Nephron (organoid): Measurements from ENCODE around the gene IFI16.
"Not testable (repeated sequence)": the region's sequence is repeated elsewhere in the genome, so short reads cannot be mapped to it uniquely, and the experiment has no call there.

ENCODE experiments used
- H3K27ac Mint-ChIP-seq, 3 experiments: 2 replicates each; pipeline ENCODE4 v1.8.0; 2020; ENCODE audit warnings: mixed read lengths in 3 of 3, mild to moderate bottlenecking in 2 of 3, moderate library complexity in 1 of 3
- H3K27me3 Mint-ChIP-seq: 2 replicates; pipeline ENCODE4 v1.8.0; 2021; ENCODE audit warnings: low read depth, mild to moderate bottlenecking, moderate library complexity, mixed read lengths
- H3K36me3 Mint-ChIP-seq: 2 replicates; pipeline ENCODE4 v1.8.0; 2020; ENCODE audit warnings: low read depth, mixed read lengths
- H3K4me1 Mint-ChIP-seq: 2 replicates; pipeline ENCODE4 v1.8.0; 2020; ENCODE audit warnings: mixed read lengths
- H3K4me3 Mint-ChIP-seq, 3 experiments: 2 replicates each; pipeline ENCODE4 v1.8.0; 2020; ENCODE audit warnings: mild to moderate bottlenecking in 3 of 3, mixed read lengths in 3 of 3, moderate library complexity in 2 of 3
- H3K9me3 Mint-ChIP-seq: 2 replicates; pipeline ENCODE4 v1.8.0; 2020; ENCODE audit warnings: mixed read lengths
- CTCF ChIP-seq, 3 experiments: fragments of 200-600 bp; sonication (generic); IDR thresholded peaks; one replicate each; pipeline ENCODE4 v1.5.0; 2021; ENCODE audit warnings: antibody characterized with exemption in 3 of 3; ENCODE audit not compliant: unreplicated experiment in 3 of 3

IFI16 gene

GRCh38 chr1:159092036-159092760, 82.5 kb downstream of the IFI16 start:
- Mint-ChIP-seq H3K27ac (no peak overlapping the region), H3K4me1 (no peaks in the 10 kb centered on the region), H3K9me3 (no peaks in the 10 kb centered on the region), H3K4me3 (no peak overlapping the region), H3K36me3 (no peaks in the 10 kb centered on the region), H3K27me3 (no peaks in the 10 kb centered on the region)
- TF ChIP-seq CTCF (IDR thresholded peaks at IDR 0.05; ENCODE audit: unreplicated experiment in 3 of 3), result no peak

GRCh38 chr1:159098596-159098995, 88.9 kb downstream of the IFI16 start:
- Mint-ChIP-seq H3K27ac (no peak overlapping the region), H3K4me3 (no peak overlapping the region), H3K27me3 (no peaks in the 10 kb centered on the region), H3K36me3 (no peaks in the 10 kb centered on the region), H3K4me1 (no peaks in the 10 kb centered on the region), H3K9me3 (no peaks in the 10 kb centered on the region)
- TF ChIP-seq CTCF (IDR thresholded peaks at IDR 0.05; ENCODE audit: unreplicated experiment in 3 of 3), result no peak

- H3K4me3 Mint-ChIP-seq, result no peak overlapping the region
- H3K4me1 Mint-ChIP-seq, result no peaks in the 10 kb centered on the region
- no peaks in the 10 kb centered on the region for H3K27me3 Mint-ChIP-seq
- no peaks in the 10 kb centered on the region for H3K36me3 Mint-ChIP-seq
- no peak for TF ChIP-seq CTCF (IDR thresholded peaks at IDR 0.05; ENCODE audit: unreplicated experiment in 3 of 3)
- H3K9me3 Mint-ChIP-seq, result no peaks in the 10 kb centered on the region
- no peak overlapping the region for H3K27ac Mint-ChIP-seq
Observed at GRCh38 chr1:159100589-159100988, 90.9 kb downstream of the IFI16 start.

- H3K9me3 Mint-ChIP-seq, H3K27ac Mint-ChIP-seq, H3K4me1 Mint-ChIP-seq, H3K27me3 Mint-ChIP-seq, H3K4me3 Mint-ChIP-seq, H3K36me3 Mint-ChIP-seq: not testable (repeated sequence)
Observed at GRCh38 chr1:159103021-159103420, 93.3 kb downstream of the IFI16 start.
